ENCODE results near the gene PNKP. TPM values are rescaled to one million over a fixed set of nuclear protein-coding genes. Genes with fewer than 3 reads are reported as not detected.

The PNKP gene
- total and polyA plus RNA-seq, 2 of the 8 experiments (the other 6 are each of a cell fraction or from before 2014, with no cell fraction given), result 45.8 to 105 TPM

- TF ChIP-seq SP2 (IDR thresholded peaks at IDR 0.05; ENCODE audit: low read length) (no peak), SUZ12 (IDR thresholded peaks at IDR 0.05; ENCODE audit: low read length) (no peak), MAFK (IDR thresholded peaks at IDR 0.05; ENCODE audit: low read depth, low read length) (no peak), RXRA (IDR thresholded peaks at IDR 0.05; ENCODE audit: insufficient read depth, low read depth, low read length) (no peak), YY1 (IDR thresholded peaks at IDR 0.05; ENCODE audit: low read depth, low read length) (no peak), CBX5 (IDR thresholded peaks at IDR 0.05; ENCODE audit: low read depth, low read length) (no peak), SIX5 (IDR thresholded peaks at IDR 0.05; ENCODE audit: low read depth, low read length) (no peak), SP1 (IDR thresholded peaks at IDR 0.05; ENCODE audit: low read depth, low read length) (no peak), JUN (IDR thresholded peaks at IDR 0.05; ENCODE audit: low read depth, low read length) (no peak)
These were observed 21.1 kb upstream of the PNKP start (continued) for GRCh38 chr19:49888510-49888824.

All from H1 (cell line).